ENCODE results near the gene CRIP2. TPM values are rescaled to one million over a fixed set of nuclear protein-coding genes. Genes with fewer than 3 reads are reported as not detected.

The CRIP2 gene
- total and polyA plus RNA-seq, 9 of the 15 experiments (the other 6 are each of a cell fraction or from before 2014, with no cell fraction given), result 0.18 to 2.0 (median 0.69) TPM; not detected in 1

DNA sequence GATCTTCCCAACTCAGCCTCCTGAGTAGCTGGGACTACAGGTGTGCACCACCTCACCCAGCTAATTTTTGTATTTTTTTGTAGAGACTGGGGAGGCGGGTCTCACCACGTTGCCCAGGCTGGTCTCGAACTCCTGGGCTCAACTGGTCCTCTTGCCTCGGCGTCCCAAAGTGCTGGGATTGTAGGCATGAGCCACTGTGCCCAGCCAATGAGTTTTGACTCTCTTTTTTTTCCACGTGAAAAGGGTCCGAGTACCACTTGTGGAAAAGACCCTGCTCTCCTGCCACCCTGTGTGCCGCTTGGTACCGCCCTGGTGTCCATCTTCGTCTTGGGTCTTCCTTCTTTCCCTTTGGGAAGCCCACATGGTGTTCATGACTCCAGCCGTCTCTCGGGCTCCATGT lies 34.0 kb downstream of the CRIP2 start:
- H3K9me1 ChIP-seq (ENCODE audit: control insufficient read depth, insufficient read depth, low read length), result no peaks in the 10 kb centered on the region
- H4K20me1 ChIP-seq (replicated peaks; ENCODE audit: control insufficient read depth, insufficient read depth, low read length), result no peaks in the 10 kb centered on the region
- no peaks in the 10 kb centered on the region for H3K9me3 ChIP-seq (replicated peaks; ENCODE audit: control insufficient read depth, insufficient read depth, low read depth, low read length)
- no peak overlapping the region for H3K9ac ChIP-seq (ENCODE audit: insufficient read depth in 1 of 2, low read depth in 2 of 2, low read length in 2 of 2)
- 0% methylated on average over 7 of the region's 12 CpGs for WGBS (ENCODE audit: insufficient coverage, low coverage, missing lambda C conversion rate)
- in situ Hi-C loops (cut with MboI) (no loop called here), intact Hi-C loops (cut with micrococcal nuclease) (no loop called here)
- no peak for DNase-seq (ENCODE audit: extremely low read depth in 1 of 4, low spot score in 3 of 4)
- no peak overlapping the region for H2AFZ ChIP-seq (ENCODE audit: low read depth, low read length)
- TF ChIP-seq MTA1 (IDR thresholded peaks at IDR 0.05; ENCODE audit: borderline replicate concordance), result no peak
- TF ChIP-seq IRF1 (CRISPR knock-in tag; IDR thresholded peaks at IDR 0.05; ENCODE audit: borderline replicate concordance), result no peak
- no peak for TF ChIP-seq KDM2B (CRISPR knock-in tag; IDR thresholded peaks at IDR 0.05)
- TF ChIP-seq, protein P1, sequence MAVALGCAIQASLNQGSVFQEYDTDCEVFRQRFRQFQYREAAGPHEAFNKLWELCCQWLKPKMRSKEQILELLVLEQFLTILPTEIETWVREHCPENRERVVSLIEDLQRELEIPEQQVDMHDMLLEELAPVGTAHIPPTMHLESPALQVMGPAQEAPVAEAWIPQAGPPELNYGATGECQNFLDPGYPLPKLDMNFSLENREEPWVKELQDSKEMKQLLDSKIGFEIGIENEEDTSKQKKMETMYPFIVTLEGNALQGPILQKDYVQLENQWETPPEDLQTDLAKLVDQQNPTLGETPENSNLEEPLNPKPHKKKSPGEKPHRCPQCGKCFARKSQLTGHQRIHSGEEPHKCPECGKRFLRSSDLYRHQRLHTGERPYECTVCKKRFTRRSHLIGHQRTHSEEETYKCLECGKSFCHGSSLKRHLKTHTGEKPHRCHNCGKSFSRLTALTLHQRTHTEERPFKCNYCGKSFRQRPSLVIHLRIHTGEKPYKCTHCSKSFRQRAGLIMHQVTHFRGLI (CRISPR knock-in tag; IDR thresholded peaks at IDR 0.05), result no peak
- no peak for TF ChIP-seq GATA2 (CRISPR knock-in tag; IDR thresholded peaks at IDR 0.05)
- no peak for TF ChIP-seq ZNF445 (CRISPR knock-in tag; IDR thresholded peaks at IDR 0.05; ENCODE audit: low read depth)
- TF ChIP-seq SREBF1 (IDR thresholded peaks at IDR 0.05; ENCODE audit: borderline replicate concordance, low read depth, low read length), result no peak
- no peak for TF ChIP-seq BCLAF1 (IDR thresholded peaks at IDR 0.05; ENCODE audit: borderline replicate concordance in 1 of 2, control insufficient read depth in 1 of 2, low read depth in 2 of 2, low read length in 1 of 2)
- TF ChIP-seq ZNF561 (CRISPR knock-in tag; conservative IDR thresholded peaks at IDR 0.05), result no peak
- no peak for TF ChIP-seq RUNX1 (IDR thresholded peaks at IDR 0.05; ENCODE audit: low read depth)
- no peak for TF ChIP-seq ZNF57 (CRISPR knock-in tag; IDR thresholded peaks at IDR 0.05)
- no peak for TF ChIP-seq ZBTB12 (CRISPR knock-in tag; IDR thresholded peaks at IDR 0.05)
- TF ChIP-seq PATZ1 (CRISPR knock-in tag; IDR thresholded peaks at IDR 0.05; ENCODE audit: borderline replicate concordance), result no peak
- CTCF ChIA-PET (ENCODE audit: low intra/inter-chr PET ratio), result no interaction called here
- H3K79me2 ChIP-seq (ENCODE audit: control insufficient read depth, insufficient read depth, low read length), result no peaks in the 10 kb centered on the region
- no TSS peak for BruUV-seq (replicated peaks)
- H3K27ac ChIP-seq (ENCODE audit: extremely low read depth, low read depth, low read length), result no peak overlapping the region
- peaks cover 23 to 56% of the 10 kb centered on the region in 2 experiments for H3K27me3 ChIP-seq (ENCODE audit: control insufficient read depth in 2 of 2, insufficient read depth in 2 of 2, low read length in 2 of 2)
- H3K4me3 ChIP-seq, result no peak overlapping the region
- H3K36me3 ChIP-seq (ENCODE audit: control insufficient read depth, insufficient read depth, low read length), result no peaks in the 10 kb centered on the region
- POLR2A ChIA-PET, result no interaction called here
- no peak overlapping the region for H3K4me2 ChIP-seq (ENCODE audit: insufficient read depth, low read length)
- H3K4me1 ChIP-seq (replicated peaks in 1 of 2; ENCODE audit: control insufficient read depth in 2 of 2, insufficient read depth in 2 of 2, low read length in 2 of 2), result no peaks in the 10 kb centered on the region; a peak in 1 of 5 replicates
- no peak for FAIRE-seq
- no peak for ATAC-seq
